Lower leg skin (tissue), 4 donors: ENCODE data around the gene FAM118B. TPM values are rescaled to one million over a fixed set of nuclear protein-coding genes. Genes with fewer than 3 reads are reported as not detected.
A peak's percentile ranks its signal among the peaks of the same experiment; 100 is the strongest.

Experiments
- DNase-seq, 2 donors: peaks; one replicate each; pipeline ENCODE4 v3.0.0-alpha.2; 2019; ENCODE audit warnings: low spot score in 2 of 2
- H3K4me3 ChIP-seq: fragments of 200-600 bp; sonication (generic); 2 replicates; pipeline ENCODE4 v1.5.1; 2017; ENCODE audit warnings: mild to moderate bottlenecking, low read depth; ENCODE audit not compliant: poor library complexity, severe bottlenecking
- POLR2A ChIP-seq, 2 donors: fragments of 450-650 bp; IDR thresholded peaks; one replicate each; pipeline ENCODE4 v1.6.1; 2016 to 2017; ENCODE audit warnings: antibody characterized with exemption in 2 of 2, mild to moderate bottlenecking in 1 of 2, moderate library complexity in 1 of 2
- WGBS, 2 donors: methylation state at CpG; one replicate each; pipeline ENCODE4 v1.1.5; 2018; 5-methylcytosine and 5-hydroxymethylcytosine counted together
- intact Hi-C: fragments of 100-400 bp; cut with DNase I; formaldehyde crosslinking; loops from one replicate; pipeline ENCODE4 v1.15.0; 2023; ENCODE audit warnings: low total_unique reads
- total RNA-seq, 4 donors: library from RNA; depleted of rRNA; stranded (reverse); fragments of >200 nt; gene quantifications; one replicate each; pipeline ENCODE4 v1.1.0, GENCODE V29; 2016
- TF ChIP-seq, protein P1 (sequence below), 3 donors: fragments of 450-650 bp; IDR thresholded peaks; one replicate each; pipeline ENCODE4 v1.5.1; 2016; ENCODE audit warnings: antibody characterized with exemption in 3 of 3, mild to moderate bottlenecking in 3 of 3, moderate library complexity in 2 of 3

FAM118B gene
- total RNA-seq, 4 donors from 2014 or later, result 7.3 to 18.9 (median 9.0) TPM

DNA sequence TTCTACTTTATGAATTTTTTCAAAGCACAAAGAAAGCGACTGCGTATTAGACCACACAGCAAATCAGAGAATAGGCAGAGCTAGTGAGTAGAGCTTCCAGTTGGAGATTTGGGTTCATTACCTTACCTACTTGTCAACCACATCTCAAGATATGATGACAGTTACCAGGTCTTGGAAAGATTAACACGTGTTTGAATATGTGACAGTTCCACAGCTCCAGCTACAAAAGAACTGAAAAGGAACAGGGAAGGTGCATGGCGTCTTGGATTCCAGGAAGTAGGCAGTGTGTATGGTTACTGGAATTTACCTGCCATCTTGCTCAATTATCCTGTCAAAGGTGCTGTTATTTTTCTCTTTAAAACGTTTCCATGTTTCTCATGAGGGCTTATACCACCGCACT lies 76.7 kb downstream of the FAM118B start:
- 90 to 91% methylated on average over 6 of the region's 6 CpGs for WGBS, 2 donors
- H3K4me3 ChIP-seq, result no peak overlapping the region
- intact Hi-C loops, result no loop called here
- DNase-seq, result no peak
- TF ChIP-seq, protein P1, sequence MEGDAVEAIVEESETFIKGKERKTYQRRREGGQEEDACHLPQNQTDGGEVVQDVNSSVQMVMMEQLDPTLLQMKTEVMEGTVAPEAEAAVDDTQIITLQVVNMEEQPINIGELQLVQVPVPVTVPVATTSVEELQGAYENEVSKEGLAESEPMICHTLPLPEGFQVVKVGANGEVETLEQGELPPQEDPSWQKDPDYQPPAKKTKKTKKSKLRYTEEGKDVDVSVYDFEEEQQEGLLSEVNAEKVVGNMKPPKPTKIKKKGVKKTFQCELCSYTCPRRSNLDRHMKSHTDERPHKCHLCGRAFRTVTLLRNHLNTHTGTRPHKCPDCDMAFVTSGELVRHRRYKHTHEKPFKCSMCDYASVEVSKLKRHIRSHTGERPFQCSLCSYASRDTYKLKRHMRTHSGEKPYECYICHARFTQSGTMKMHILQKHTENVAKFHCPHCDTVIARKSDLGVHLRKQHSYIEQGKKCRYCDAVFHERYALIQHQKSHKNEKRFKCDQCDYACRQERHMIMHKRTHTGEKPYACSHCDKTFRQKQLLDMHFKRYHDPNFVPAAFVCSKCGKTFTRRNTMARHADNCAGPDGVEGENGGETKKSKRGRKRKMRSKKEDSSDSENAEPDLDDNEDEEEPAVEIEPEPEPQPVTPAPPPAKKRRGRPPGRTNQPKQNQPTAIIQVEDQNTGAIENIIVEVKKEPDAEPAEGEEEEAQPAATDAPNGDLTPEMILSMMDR (IDR thresholded peaks at IDR 0.05), result no peak
- TF ChIP-seq POLR2A (IDR thresholded peaks at IDR 0.05), result no peak

DNA sequence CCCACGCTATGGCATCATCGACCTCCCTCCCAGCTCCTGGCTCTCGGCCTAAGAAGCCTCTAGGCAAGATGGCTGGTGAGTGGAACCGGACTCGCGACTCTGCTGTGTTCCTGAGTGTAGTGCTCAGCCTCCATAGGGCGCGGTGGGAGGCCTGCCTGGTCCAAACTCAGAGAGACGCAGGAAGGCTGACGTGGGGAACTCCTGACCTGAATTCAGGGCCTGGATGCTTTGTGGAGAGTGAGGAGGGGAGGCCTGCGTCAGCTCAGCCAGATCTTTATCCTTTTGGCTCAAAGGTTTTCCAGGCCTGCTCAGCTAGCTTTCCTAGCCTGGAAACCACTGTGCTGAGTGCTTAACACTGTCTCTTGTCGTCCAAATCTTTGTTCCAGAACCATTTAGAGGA lies 79.3 kb downstream of the FAM118B start:
- TF ChIP-seq, protein P1 (IDR thresholded peaks at IDR 0.05), result no peak
- no peak for TF ChIP-seq POLR2A (IDR thresholded peaks at IDR 0.05)
- 73 to 92% methylated on average over 12 of the region's 12 CpGs for WGBS, 2 donors
- intact Hi-C loops, result no loop called here
- no peak overlapping the region for H3K4me3 ChIP-seq
- DNase-seq, result no peak

DNA sequence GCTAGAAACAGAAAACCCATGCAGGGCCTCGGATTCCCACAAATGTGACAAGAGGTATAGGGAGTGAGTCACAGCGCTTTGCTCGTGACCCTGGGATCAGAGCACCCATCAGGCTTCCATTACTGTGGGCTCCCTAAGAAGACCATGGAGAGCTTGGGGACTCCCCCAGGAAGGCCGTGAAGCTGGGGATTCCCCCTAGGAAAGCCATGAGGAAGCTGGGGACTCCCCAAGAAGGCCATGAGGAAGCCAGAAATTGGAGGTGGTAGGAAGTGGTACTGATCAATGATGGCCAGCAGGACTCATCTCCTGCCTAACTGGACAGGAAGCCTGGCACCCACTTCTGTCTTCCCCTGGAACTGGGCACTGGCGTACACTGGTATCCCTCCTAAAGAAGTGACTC lies 82.1 kb downstream of the FAM118B start:
- TF ChIP-seq POLR2A (IDR thresholded peaks at IDR 0.05), result no peak
- TF ChIP-seq, protein P1 (IDR thresholded peaks at IDR 0.05), result no peak
- intact Hi-C loops, result no loop called here
- 78 to 81% methylated on average over 5 of the region's 5 CpGs for WGBS, 2 donors
- no peak overlapping the region for H3K4me3 ChIP-seq
- DNase-seq, result no peak

DNA sequence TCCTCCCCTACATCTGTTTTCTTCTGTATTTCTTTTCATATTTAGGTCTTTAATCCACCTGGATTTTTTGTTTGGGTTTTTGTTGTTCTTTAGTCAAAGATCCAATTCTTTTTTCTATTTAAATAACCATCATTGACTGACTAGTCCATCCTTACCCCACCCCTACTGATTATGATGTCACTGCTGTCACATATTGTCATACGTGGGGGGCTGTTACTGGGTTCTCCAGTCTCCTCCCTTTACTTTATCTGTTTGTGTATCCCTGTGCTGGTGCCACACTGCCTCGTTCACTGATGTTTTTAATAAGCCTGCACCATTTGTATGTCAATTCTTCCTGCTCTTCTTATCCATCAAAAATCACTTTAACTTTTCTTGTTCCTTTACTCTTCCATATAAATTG lies 85.4 kb downstream of the FAM118B start:
- TF ChIP-seq, protein P1 (IDR thresholded peaks at IDR 0.05), result no peak
- TF ChIP-seq POLR2A (IDR thresholded peaks at IDR 0.05), result no peak
- intact Hi-C loops, result no loop called here
- WGBS, 2 donors, result 48 to 85% methylated on average over 2 of the region's 2 CpGs
- H3K4me3 ChIP-seq, result no peak overlapping the region
- DNase-seq, result no peak

DNA sequence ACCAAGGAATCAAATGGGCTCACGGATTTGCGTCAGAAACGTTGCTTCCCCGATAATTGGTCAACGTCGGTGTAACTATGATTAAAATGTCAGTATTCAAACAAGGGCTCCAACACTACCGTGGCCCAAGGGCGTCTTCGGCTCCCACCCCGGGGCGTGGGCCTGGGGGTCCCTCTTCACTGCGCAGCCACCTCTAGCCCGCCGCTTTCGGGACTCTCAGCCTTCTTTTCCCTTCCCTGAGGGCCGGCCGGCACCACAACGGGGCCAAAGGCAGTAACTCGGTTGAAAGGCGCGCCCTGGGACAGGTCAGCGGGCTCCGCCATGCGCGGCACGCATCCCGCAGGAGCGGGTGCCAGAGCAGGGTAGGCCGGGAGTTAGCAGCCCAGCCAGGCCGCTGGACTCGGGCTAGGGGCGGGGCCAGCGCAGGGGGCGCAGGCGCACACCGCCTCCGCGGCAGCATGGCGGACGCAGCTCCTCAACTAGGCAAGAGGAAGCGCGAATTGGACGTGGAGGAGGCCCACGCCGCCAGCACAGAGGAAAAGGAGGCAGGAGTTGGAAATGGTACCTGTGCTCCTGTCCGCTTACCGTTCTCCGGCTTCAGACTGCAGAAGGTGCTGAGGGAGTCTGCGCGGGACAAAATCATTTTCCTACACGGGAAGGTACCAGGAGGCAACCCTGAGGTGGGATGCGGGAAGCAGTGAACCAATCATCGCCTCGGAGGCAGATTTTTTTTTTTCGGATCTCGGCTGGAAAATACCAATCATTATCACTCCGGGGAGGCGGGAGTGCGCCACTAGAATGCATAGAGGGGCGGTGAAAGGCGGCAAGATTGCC lies 92.3 kb downstream of the FAM118B start, which contains the start of gene DCPS:
Gene DCPS, plus strand, starts transcription at position 438 of the 834 bp plus-strand sequence. Its CDS starts 21 bp downstream, at position 459.
- TF ChIP-seq, protein P1 (IDR thresholded peaks at IDR 0.05), result no peak
- no peak for TF ChIP-seq POLR2A (IDR thresholded peaks at IDR 0.05)
- peak within 1 kb of the TSS; percentile 56 for H3K4me3 ChIP-seq
- intact Hi-C loops, result no loop called here
- DNase-seq, result peak; percentile 86 to 98
- 1% methylated on average over 58 to 61 of the region's 61 CpGs for WGBS, 2 donors
